ENCODE data around the gene B3GALNT1.

Gene B3GALNT1

GRCh38 chr3:161126495-161126894, 21.3 kb upstream of the B3GALNT1 start:
- no peaks in the 10 kb centered on the region for H3K36me3 ChIP-seq (ENCODE audit: low read depth)
- peaks cover 2% of the 10 kb centered on the region for H3K9me3 ChIP-seq (ENCODE audit: severe bottlenecking)
- no peak overlapping the region for H3K27ac ChIP-seq (ENCODE audit: poor library complexity, severe bottlenecking)
- no peaks in the 10 kb centered on the region for H3K4me1 ChIP-seq (ENCODE audit: insufficient read depth, poor library complexity, severe bottlenecking)
- H3K27me3 ChIP-seq (ENCODE audit: insufficient read depth, poor library complexity, severe bottlenecking), result no peaks in the 10 kb centered on the region
- TF ChIP-seq, protein P1, sequence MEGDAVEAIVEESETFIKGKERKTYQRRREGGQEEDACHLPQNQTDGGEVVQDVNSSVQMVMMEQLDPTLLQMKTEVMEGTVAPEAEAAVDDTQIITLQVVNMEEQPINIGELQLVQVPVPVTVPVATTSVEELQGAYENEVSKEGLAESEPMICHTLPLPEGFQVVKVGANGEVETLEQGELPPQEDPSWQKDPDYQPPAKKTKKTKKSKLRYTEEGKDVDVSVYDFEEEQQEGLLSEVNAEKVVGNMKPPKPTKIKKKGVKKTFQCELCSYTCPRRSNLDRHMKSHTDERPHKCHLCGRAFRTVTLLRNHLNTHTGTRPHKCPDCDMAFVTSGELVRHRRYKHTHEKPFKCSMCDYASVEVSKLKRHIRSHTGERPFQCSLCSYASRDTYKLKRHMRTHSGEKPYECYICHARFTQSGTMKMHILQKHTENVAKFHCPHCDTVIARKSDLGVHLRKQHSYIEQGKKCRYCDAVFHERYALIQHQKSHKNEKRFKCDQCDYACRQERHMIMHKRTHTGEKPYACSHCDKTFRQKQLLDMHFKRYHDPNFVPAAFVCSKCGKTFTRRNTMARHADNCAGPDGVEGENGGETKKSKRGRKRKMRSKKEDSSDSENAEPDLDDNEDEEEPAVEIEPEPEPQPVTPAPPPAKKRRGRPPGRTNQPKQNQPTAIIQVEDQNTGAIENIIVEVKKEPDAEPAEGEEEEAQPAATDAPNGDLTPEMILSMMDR (IDR thresholded peaks at IDR 0.05; ENCODE audit: poor library complexity, severe bottlenecking), result no peak
- H3K4me3 ChIP-seq (ENCODE audit: severe bottlenecking), result no peak overlapping the region
- DNase-seq (ENCODE audit: low spot score), result no peak
- no peak for ATAC-seq (ENCODE audit: low read depth)

- ATAC-seq (ENCODE audit: low read depth) (no peak), DNase-seq (ENCODE audit: low spot score) (no peak)
- no peaks in the 10 kb centered on the region for H3K27me3 ChIP-seq (ENCODE audit: insufficient read depth, poor library complexity, severe bottlenecking)
- H3K9me3 ChIP-seq (ENCODE audit: severe bottlenecking), result no peaks in the 10 kb centered on the region
- no peak overlapping the region for H3K27ac ChIP-seq (ENCODE audit: poor library complexity, severe bottlenecking)
- H3K4me1 ChIP-seq (ENCODE audit: insufficient read depth, poor library complexity, severe bottlenecking), result no peaks in the 10 kb centered on the region
- TF ChIP-seq, protein P1 (IDR thresholded peaks at IDR 0.05; ENCODE audit: poor library complexity, severe bottlenecking), result no peak
- H3K4me3 ChIP-seq (ENCODE audit: severe bottlenecking), result no peak overlapping the region
- no peaks in the 10 kb centered on the region for H3K36me3 ChIP-seq (ENCODE audit: low read depth)
These were observed 12.5 kb upstream of the B3GALNT1 start for GRCh38 chr3:161117646-161118045.

DNA sequence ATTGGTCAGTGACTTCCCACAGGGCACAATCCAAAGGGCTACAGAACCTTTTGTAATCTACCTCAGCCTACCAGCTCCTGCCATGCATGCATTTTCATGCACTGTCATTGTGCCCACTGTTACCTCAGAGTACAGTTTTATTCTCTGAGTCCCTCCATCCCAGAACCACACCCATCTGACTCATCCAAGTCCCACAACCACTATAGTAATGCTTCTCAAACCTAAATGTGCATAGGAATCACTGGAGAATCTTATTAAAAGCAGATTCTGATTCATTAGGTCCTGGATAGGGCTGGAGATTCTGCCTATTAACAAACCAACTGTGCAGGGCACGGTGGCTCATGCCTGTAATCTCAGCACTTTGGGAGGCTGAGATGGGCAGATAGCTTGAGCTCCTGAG, 3.7 kb upstream of the B3GALNT1 start:
- Histone ChIP-seq H3K27ac (ENCODE audit: poor library complexity, severe bottlenecking) (no peak overlapping the region), H3K4me1 (ENCODE audit: insufficient read depth, poor library complexity, severe bottlenecking) (no peaks in the 10 kb centered on the region), H3K36me3 (ENCODE audit: low read depth) (no peaks in the 10 kb centered on the region), H3K27me3 (ENCODE audit: insufficient read depth, poor library complexity, severe bottlenecking) (no peaks in the 10 kb centered on the region), H3K4me3 (ENCODE audit: severe bottlenecking) (no peak overlapping the region), H3K9me3 (ENCODE audit: severe bottlenecking) (no peaks in the 10 kb centered on the region)
- DNase-seq (ENCODE audit: low spot score) (no peak), ATAC-seq (ENCODE audit: low read depth) (peak; percentile 33)
- TF ChIP-seq, protein P1 (IDR thresholded peaks at IDR 0.05; ENCODE audit: poor library complexity, severe bottlenecking), result no peak

DNA sequence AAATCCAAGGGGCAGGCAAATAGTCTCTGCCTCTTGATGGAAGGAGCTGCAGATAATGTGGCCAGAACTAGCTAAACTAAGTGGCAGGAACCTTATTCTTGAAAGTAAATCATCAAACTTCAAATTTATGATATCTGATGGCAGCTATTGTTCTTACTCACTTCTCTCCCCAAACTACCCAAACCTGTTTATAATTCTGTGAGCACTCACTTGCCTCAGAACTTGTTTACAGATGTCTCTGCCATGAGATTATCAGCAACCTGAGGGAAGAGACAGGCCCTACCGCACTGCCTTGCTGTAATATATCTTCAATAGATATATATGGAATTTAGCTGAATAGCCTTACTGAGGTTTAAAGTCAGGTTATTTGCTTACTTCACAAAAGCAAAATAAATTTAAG, 2.2 kb upstream of the B3GALNT1 start:
- H3K36me3 ChIP-seq (ENCODE audit: low read depth), result no peaks in the 10 kb centered on the region
- no peak overlapping the region for H3K27ac ChIP-seq (ENCODE audit: poor library complexity, severe bottlenecking)
- no peaks in the 10 kb centered on the region for H3K4me1 ChIP-seq (ENCODE audit: insufficient read depth, poor library complexity, severe bottlenecking)
- H3K27me3 ChIP-seq (ENCODE audit: insufficient read depth, poor library complexity, severe bottlenecking), result no peaks in the 10 kb centered on the region
- H3K9me3 ChIP-seq (ENCODE audit: severe bottlenecking), result no peaks in the 10 kb centered on the region
- no peak overlapping the region for H3K4me3 ChIP-seq (ENCODE audit: severe bottlenecking)
- TF ChIP-seq, protein P1 (IDR thresholded peaks at IDR 0.05; ENCODE audit: poor library complexity, severe bottlenecking), result no peak
- no peak for ATAC-seq (ENCODE audit: low read depth)
- no peak for DNase-seq (ENCODE audit: low spot score)

DNA sequence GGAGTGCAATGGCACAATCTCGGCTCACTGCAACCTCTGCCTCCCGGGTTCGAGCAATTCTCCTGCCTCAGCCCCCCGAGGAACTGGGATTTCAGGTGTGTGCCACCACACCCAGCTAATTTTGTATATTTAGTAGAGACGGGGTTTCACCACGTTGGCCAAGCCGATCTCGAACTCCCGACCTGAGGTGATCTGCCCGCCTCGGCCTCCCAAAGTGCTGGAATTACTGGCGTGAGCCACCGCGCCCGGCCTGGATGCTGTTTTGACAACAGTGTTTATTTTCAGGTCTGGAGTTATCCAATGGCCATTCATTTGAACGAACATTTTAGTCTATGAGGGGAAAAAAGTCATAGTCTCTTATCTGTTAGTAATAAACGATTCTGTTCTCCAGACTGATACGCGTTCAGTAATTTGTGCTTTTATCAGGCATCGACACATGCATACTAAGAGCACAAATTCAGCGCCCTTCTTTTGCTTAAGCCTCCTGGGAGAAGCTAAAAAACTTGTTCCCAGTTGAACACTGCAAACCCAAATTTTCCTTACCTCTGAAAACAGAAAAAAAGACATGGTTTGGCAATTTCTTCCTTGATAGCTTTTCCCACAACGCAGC, 1.3 kb downstream of the B3GALNT1 start:
- no peaks in the 10 kb centered on the region for H3K27me3 ChIP-seq (ENCODE audit: insufficient read depth, poor library complexity, severe bottlenecking)
- no peak overlapping the region for H3K27ac ChIP-seq (ENCODE audit: poor library complexity, severe bottlenecking)
- H3K4me1 ChIP-seq (ENCODE audit: insufficient read depth, poor library complexity, severe bottlenecking), result no peaks in the 10 kb centered on the region
- no peaks in the 10 kb centered on the region for H3K36me3 ChIP-seq (ENCODE audit: low read depth)
- no peak for DNase-seq (ENCODE audit: low spot score)
- no peaks in the 10 kb centered on the region for H3K9me3 ChIP-seq (ENCODE audit: severe bottlenecking)
- H3K4me3 ChIP-seq (ENCODE audit: severe bottlenecking), result peak overlapping the region; percentile 48
- TF ChIP-seq, protein P1 (IDR thresholded peaks at IDR 0.05; ENCODE audit: poor library complexity, severe bottlenecking), result no peak
- ATAC-seq (ENCODE audit: low read depth), result no peak

Measured in RWPE2 (cell line).